Kidney capillary endothelial cell (primary cell): ENCODE measurements around the gene BAZ1A.
"Not testable (repeated sequence)": the region's sequence is repeated elsewhere in the genome, so short reads cannot be mapped to it uniquely, and the experiment has no call there.

ENCODE experiments used
- DNase-seq: peaks from one replicate; pipeline ENCODE4 v3.0.0-alpha.2; 2018; ENCODE audit warnings: low spot score

BAZ1A gene

DNA sequence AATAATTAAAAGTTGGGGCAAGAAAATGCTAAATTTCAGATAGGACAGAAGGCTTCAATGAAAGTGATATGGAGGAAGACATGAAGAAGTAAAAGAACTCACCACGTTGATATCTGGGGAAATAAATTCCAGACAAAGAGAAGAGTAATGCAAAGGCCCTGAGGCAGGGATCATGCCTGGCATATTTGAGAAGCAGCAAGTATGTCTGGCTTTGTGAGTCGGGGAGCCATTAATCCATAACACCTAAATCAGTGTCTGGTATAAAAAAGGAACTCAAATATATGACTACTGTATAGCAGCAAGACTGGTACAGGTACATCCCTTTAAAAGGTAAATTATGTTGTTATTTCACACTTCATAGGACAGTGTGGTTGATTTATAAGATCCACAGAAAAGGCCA lies 16.4 kb downstream of the BAZ1A start:
- no peak for DNase-seq

DNA sequence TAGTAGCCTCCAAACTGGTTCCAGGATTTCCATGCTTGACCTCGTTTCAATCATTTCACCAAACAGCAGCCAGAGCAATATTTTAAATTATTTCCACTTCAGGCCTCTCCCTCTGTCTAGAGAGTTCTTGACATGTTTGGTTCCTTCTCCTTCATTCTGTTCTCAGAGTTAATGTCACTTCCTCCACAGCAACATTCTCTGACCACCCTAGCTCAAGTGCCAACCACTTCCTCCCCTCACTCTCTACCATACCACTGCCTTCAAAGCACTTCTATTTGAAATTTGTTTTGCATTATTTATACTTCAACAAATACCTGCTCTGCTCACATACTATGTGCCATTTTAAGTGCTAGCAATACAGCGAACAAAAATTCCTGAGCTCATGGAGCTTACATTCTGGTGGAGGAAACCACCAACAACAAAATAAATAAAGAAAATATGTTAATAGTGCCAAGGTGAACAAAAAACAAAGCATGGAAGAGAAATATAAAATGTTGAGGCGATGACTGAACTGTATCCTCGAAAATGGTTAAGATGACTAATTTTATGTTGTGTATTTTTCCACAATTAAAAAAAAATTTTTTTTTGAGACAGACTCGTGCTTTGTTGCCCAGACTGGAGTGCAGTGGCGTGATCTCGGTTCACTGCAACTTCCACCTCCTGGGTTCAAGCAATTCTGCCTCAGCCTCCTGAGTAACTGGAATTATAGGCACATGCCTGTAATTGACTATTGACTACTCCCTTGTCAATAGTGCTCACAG lies 17.3 kb downstream of the BAZ1A start:
- no peak for DNase-seq

DNA sequence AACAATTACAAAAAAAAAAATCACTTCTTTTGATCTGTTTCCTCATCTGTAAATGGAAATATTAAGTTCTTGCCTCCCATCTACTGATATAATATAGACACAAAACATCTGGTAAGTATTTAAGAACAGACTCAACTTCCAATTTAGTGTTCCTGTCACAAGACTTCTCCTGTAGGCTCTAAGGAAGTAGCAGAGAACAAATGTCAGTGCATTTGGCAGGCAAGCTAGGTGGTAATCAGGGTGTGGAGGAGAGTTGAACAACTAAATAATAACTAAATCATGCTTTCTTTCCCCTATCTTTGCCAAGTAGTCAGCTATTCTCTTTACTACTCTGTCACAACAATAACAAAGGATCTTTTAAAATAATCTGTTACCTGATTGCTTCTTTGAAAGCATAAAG lies 22.1 kb downstream of the BAZ1A start:
- no peak for DNase-seq

DNA sequence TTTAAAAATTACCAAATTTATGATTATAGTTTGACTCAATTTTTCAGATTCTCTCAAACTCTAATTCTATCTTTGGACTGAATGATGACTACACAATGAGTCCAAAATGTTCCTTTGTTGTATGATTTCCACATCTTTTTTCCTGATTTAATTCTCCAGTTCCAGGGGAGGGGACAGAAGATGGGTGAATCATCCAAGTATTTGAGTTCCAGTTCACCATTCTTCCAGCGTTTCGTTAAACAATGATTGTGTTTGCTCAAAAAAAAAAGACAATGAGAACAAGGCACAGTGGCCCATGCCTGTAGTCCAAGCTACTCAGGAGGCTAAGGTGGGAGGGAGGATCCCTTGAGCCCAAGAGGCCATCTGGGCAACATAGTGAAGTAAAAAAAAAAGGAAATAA lies 23.8 kb downstream of the BAZ1A start:
- DNase-seq: peak; percentile 80

DNA sequence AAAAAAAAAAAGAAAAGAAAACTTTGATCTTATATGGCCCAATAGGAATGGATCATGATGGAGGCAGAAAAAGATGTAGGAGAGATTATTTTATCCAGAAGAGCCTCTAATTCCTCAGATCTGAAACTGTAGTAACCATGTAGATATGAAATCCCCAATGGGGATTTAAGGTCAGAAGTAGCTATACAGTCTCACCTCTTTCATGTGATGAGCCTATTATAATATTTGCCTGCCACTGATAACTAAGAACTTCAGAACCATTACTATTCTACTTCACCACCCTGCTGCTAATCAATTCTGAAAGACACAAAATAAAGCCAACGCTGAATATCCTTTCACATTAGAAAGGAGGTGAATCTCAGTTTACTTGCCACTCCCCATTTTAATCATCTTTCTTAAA lies 29.3 kb downstream of the BAZ1A start:
- DNase-seq: no peak

DNA sequence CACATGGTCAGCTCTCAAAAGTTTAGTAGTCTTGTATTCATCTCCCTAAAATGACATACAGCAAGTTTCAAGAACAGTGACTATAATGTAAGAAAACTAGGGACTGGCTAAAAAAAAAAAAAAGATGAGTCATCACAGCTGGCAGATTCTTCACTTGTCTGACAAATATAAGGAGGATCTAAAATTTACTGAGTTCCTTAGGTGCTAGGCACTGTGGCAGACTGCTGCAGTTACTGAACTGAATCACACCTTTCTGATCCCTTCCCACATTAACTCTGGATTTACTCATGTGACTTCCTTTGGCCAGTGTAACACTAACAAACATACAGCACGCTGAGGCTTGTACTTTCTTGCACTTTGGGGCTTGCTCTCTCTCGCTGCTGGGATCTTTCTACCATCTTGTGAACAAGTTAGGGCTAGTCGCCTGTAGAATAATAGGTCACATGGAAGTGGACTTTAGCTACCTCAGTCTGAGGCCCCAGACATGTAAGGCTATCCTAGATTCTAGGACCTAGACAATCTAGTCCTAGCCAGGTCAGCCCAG lies 32.1 kb downstream of the BAZ1A start:
- peak; percentile 43 for DNase-seq

DNA sequence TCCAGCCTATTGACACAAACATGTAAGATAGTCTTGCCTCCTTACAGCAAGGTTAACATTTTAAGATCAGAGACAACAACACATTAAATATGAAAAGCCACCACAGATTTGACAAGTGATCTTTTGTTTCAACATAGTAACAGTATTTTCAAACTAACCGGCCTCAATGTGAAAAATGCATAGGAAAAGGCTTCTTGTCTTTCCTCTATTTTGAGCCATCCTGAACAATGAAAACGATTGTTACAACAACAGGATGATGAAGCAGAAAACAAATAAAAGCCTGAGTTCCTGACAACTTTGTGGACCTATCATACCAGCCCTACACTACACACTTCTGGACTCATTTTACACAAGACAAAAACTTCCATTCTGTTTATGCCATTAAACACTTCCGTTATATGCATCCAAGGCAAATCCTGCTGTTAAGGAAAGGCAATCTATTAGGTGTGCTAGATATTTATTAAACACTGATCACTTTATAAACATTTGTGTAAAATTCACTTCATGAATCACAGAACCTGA lies 37.3 kb downstream of the BAZ1A start:
- peak; percentile 34 for DNase-seq

DNA sequence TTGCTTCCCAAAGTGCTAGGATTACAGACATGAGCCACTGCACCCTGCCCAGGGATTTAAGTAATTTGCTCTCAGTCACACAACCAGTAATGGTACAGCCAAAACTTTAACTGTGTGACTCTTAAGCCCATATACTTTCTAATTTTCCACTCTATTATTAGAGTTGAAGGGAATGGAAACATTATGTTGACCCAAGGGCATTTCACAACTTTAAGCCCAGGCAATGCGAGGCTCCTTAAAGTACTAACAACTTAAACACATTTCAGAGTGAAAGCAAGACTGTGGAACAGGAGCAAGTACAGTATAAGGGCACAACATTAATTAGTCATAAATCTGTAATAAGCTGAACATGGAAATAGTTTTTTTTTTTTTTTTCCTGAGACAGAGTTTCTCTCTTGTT lies 39.8 kb downstream of the BAZ1A start:
- DNase-seq: no peak

DNA sequence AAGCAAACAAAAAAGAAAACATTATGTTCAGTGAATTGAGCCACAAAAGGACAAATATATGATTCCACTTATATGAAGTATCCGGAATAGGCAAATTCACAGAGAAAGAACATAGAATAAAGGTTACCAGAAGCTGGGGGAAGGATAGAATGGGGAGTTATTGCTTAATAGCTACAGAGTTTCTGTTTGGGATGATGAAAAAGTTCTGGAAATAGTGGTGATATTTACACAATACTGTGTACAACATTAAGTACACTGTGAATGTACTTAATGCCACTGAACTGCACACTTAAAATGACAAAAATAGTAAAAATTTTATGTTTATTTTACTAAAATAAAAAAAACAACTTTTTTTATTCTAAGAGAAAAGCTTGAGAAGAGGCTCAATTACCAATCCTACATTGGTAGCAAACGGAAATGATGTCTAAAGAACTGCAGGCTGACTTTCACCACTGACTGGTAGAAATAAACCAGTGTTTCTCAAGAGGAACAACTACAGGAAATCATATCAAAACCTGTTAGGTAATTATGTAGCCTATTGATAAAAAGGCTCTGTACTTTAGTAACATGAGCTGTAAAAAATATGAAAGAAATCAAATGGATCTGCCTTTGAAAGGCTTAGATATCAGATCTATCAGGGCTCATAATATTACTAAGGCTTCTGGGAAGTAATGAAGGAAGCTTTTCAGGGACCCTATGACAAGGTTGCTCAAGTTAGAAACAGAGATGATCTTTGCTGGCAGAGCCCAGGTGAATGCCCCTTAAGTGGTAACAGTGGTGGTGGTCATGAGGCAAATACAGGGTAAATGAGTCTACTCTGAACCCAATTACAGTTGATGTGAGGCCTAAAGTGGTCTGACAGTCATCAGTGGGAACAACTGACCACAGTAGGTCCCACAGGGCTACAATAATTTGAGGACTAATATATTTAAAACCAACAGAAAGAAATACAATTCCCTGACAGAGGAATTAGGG lies 41.3 kb downstream of the BAZ1A start:
- no peak for DNase-seq

DNA sequence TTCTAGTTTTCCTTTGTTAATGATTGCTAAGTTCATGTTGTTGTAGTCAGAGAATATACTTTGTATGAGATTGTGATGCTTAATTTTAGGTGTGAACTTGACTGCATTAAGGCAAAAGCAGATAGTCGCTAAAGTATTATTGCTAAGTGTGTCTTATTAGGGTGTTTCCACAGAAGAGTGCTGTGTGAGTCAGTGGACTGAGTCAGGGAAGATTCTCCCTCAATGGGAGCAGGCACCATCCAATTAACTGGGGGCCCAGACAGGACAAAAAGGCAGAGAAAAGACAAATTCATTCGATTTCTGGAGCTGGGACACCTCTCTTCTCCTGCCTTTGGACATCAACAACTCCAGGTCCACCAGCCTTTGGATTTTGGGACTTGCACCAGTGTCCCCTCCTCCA lies 48.5 kb downstream of the BAZ1A start:
- DNase-seq: no peak

DNA sequence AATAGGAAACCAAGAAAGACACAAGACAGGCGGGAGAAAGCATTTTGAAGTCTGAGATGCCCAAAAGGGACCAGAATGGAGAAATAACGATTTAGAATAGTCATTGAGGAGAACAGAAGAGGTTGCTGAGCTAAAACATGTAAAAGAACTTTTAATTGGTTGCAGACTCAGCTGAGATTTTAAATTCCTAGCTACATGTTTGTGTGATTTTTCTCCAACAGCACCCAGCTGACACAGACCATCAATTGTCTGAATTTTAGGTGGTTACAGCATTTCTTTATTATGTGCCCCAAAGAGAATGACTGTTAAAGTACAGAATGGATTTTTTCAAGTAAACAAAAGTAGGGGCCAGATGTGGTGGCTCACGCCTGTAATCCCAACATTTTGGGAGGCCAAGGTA lies 50.3 kb downstream of the BAZ1A start:
- no peak for DNase-seq

DNA sequence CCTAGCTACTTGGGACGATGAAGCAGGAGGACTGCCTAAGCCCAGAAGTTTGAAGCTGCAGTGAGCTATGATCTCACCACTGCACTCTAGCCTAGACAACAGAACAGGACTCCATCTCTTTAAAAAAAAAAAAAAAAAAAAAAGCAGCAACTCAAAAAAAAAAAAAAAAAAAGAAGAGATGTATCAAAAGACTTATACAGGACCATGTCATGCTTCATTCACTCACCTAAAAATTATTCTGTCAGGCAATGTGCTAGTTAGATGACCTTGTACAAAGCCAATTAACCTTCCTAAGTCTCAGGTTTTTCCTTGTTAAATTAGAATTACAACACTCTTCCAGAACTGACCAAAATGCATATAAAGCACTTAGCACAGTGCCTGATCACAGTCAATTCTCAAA lies 50.9 kb downstream of the BAZ1A start:
- DNase-seq: no peak

DNA sequence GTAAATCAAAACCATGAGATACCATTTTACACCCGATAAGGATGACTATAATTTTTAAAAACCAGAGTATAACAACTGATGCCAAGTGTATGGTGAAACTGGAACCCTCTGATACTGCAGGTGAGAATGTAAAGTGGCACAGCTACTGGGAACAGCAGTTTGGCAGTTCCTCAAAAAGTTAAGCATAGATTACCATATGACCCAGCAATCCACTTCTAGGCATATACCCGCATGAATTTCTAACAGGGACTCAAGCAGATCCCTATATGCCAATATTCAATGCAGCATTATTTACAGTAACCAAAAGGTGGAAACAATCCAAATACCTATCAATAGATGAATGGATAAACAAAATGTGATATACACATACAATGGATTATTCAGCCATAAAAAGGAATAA lies 57.4 kb downstream of the BAZ1A start:
- no peak for DNase-seq

DNA sequence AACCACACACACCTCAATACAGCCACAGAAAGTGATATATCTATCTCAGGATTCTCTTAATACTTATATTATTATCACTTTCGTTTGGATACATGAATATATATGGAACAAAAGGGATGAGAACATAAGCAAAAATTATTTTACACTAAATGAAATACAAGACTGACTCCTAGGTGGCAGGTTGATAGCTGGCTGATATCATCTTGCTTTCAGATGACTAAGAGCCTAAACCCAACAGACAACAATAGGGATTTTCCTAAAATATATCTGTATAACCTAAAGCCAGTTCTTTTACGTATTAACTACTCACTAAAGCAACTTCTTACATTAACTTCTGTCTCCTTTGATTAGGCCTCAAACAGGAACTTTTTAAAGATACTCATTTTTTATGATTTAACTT lies 65.1 kb downstream of the BAZ1A start:
- no peak for DNase-seq

DNA sequence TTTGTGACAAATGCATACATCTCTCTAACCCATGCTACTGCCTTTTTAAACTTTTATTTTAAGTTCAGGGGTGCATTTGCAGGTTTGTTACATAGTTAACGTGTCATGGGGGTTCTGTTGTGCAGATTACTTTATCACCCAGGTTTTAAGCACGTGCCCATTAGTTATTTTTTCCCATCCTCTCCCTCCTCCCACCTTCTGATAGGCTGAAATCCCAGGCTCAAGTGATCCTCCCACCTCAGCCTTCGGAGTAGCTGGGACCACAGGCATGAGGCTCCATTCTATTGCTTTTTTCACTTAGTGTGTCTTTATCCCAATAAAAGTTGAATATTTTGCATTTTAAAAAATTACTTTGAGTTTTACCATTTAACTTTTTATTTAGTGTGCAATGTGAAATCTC lies 68.9 kb downstream of the BAZ1A start:
- no peak for DNase-seq

DNA sequence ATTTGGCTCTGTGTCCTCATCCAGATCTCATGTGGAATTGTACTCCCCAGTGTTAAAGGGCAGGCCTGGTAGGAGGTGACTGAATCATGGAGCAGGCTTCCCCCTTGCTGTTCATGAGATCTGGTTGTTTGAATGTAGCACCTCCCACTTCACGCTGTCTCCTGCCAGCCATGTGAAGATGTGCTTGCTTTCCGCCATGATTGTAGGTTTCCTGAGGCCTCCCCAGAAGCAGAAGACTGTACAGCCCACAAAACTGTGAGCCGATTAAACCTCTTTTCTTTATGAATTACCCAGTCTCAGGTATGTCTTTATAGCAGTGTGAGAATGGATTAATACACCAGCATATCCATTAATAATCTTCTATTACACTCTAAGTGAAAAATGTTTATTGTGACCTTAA lies 70.2 kb downstream of the BAZ1A start:
- no peak for DNase-seq

DNA sequence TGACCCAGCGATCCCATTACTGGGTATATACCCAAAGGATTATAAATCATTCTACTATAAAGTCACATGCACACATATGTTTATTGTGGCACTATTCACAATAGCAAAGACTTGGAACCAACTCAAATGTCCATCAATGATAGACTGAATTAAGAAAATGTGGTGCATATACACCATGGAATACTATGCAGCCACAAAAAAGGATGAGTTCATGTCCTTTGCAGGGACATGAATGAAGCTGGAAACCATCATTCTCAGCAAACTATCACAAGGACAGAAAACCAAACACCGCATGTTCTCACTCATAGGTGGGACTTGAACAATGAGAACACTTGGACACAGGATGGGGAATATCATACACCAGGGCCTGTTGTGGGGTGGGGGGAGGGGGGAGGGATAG lies 76.3 kb downstream of the BAZ1A start:
- DNase-seq: not testable (repeated sequence)

DNA sequence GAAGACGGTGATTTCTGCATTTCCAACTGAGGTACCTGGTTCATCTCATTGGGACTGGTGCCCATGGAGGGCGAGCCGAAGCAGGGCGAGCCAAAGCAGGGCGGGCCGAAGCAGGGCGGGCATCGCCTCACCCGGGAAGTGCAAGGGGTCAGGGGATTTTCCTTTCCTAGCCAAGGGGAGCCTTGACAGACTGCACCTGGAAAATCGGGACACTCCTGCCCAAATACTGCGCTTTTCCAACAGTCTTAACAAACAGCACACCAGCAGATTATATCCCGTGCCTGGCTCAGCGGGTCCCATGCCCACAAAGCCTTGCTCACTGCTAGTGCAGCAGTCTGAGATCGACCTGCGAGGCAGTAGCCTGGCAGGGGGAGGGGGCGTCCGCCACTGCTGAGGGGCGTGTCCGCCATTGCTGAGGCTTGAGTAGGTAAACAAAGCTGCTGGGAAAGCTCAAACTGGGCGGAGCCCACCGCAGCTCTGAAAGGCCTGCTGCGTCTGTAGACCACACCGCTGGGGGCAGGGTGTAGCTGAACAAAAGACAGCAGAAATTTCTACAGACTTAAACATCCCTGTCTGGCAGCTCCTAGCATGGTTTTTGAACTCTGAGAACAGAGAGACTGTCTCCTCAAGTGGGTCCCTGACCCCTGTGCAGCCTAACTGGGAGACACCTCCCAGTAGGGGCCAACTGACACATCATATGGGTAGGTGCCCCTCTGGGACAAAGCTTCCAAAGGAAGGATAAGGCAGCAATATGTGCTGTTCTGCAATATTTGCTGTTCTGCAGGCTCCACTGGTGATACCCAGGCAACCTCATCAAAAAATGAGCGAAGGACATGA lies 77.2 kb downstream of the BAZ1A start:
- no peak for DNase-seq

DNA sequence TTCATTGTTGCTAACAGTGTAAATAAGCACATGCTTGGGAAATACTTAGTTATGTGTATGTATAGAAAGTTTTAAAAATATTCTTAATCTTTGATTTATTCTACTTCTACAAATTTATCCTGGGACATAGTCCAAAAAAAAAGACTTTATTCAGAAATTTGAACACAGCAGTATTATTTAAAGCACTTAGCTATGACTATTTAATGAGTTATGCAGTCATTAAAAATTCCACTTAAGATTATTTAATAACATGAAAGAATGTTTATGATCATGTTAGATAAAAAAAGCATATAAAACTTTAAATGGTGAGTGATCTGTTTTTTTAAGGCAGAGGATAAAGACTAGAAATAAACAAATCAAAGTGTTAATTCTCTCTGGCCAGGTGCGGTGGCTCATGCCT lies 78.3 kb downstream of the BAZ1A start:
- no peak for DNase-seq

DNA sequence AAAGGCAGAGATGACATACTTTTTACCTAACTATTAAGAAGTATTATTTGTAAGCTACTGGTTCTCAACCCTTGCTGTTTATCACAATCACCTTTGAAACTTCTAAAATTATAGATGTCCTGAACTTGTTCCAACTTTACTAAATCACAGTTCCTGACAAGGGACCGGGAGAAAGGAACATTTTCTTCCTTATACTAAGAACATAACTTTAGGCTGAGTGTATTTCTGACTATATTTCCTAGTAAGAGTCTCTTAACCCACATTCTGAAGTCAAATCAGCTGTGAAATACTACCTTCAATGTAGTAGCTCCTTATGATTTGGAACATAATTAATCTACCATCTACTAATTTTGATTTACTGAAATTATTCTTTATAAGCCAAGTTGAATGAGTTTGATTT lies 80.2 kb downstream of the BAZ1A start:
- no peak for DNase-seq

DNA sequence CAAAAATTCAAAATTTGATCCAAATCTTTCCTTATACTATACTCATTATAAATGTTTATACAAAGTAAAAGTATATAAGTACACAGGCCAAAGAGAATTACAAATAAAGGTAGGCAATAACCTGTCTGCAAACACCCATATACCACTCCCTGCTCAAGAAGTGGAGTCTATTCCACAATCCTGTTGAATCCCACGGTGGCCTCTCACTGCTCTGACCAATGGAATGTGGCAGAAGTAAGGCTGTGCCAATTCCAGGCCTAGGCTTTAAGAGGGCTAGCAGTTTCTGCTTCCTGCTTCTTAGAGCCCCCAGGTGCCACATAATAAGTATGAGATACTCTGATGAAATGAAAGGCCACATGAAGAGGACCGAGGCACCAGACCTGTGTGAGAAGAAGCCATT lies 80.9 kb downstream of the BAZ1A start:
- no peak for DNase-seq

DNA sequence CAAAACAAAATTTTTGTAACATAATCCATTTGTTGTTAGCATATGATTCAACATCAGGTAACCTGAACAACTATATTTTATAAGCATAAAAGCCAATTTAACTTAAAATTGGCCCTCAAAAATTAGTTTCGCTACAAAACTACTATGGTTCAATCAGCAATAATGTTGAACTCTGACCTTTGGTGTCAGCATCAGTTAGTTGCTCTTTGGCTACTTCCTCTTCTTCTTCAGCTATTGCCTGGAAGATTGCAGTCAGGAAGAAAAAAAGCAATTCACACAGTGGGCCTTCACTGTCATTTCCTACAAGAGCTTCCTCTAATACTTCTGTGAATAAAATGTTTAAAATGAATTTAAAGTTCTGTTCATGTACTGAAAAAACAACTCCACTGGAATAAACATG lies 82.6 kb downstream of the BAZ1A start:
- no peak for DNase-seq
